ENCODE measurements around the gene BNIP2.

GRCh38 chr15:59707619-59708018 is 18.5 kb upstream of the BNIP2 start:
- no peak for TF ChIP-seq KDM1A (IDR thresholded peaks at IDR 0.05; ENCODE audit: low read depth)
- TF ChIP-seq, protein P1, sequence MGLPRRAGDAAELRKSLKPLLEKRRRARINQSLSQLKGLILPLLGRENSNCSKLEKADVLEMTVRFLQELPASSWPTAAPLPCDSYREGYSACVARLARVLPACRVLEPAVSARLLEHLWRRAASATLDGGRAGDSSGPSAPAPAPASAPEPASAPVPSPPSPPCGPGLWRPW (IDR thresholded peaks at IDR 0.05), result no peak
- TF ChIP-seq, protein P2, sequence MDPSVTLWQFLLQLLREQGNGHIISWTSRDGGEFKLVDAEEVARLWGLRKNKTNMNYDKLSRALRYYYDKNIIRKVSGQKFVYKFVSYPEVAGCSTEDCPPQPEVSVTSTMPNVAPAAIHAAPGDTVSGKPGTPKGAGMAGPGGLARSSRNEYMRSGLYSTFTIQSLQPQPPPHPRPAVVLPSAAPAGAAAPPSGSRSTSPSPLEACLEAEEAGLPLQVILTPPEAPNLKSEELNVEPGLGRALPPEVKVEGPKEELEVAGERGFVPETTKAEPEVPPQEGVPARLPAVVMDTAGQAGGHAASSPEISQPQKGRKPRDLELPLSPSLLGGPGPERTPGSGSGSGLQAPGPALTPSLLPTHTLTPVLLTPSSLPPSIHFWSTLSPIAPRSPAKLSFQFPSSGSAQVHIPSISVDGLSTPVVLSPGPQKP (IDR thresholded peaks at IDR 0.05; ENCODE audit: low read depth, low read length), result no peak
- no peak for TF ChIP-seq CTCF (IDR thresholded peaks at IDR 0.05)
- TF ChIP-seq PBX3 (IDR thresholded peaks at IDR 0.05), result no peak
- no peak for TF ChIP-seq CEBPB (IDR thresholded peaks at IDR 0.05)
- TF ChIP-seq MAZ (IDR thresholded peaks at IDR 0.05; ENCODE audit: borderline replicate concordance, low read depth, low read length), result no peak
- no peak for TF ChIP-seq EHMT2 (IDR thresholded peaks at IDR 0.05; ENCODE audit: low read depth)
- TF ChIP-seq TP53 (CRISPR knock-in tag; IDR thresholded peaks at IDR 0.05), result no peak
- no peak for TF ChIP-seq POLR2A (IDR thresholded peaks at IDR 0.05; ENCODE audit: low read length)
- TF ChIP-seq MAFK (IDR thresholded peaks at IDR 0.05; ENCODE audit: partially characterized antibody), result no peak
